ENCODE measurements around the gene OXTR. TPM values are rescaled to one million over a fixed set of nuclear protein-coding genes. Genes with fewer than 3 reads are reported as not detected.

The OXTR gene
- total and polyA plus RNA-seq, 4 experiments from 2014 or later, result 0.15 to 1.1 (median 0.94) TPM; not detected in 1

DNA sequence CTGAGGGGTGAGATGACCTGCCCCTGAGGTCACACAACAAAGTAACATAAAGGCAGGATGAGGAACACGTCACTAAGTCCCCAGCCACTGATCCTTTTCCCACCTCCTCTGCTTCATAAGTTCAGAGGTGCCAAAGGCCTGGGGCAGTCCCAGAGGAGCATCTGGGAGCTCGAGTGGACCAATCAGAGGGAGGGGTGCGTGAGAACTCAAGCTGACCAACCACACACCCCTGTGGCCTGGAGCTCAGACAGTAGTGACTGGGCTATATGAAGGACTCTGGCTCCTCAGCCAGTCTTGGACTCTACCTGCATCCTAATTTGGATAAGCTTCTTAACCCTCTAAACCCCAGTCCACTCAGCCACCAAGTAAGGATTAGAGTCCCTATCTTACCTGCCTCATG lies 63.8 kb downstream of the OXTR start:
- intact Hi-C loops (cut with micrococcal nuclease), result no loop called here
- no peaks in the 10 kb centered on the region for H3K9me3 ChIP-seq (ENCODE audit: control insufficient read depth in 1 of 2, low read length in 2 of 2)
- no peak overlapping the region for H3K27ac ChIP-seq (ENCODE audit: low read depth, low read length)
- no peak overlapping the region for H3K4me3 Mint-ChIP-seq
- ChIA-PET CTCF (ENCODE audit: partially characterized antibody) (no interaction called here), POLR2A (ENCODE audit: partially characterized antibody) (no interaction called here)
- peaks cover 0 to 16% (median 3%) of the 10 kb centered on the region in 8 donors for H3K9me3 Mint-ChIP-seq
- no peaks in the 10 kb centered on the region for H3K4me1 ChIP-seq (ENCODE audit: insufficient read depth, low read length)
- H3K27me3 ChIP-seq (ENCODE audit: insufficient read depth, low read length), result no peaks in the 10 kb centered on the region
- DNase-seq, result no peak
- peaks cover 0 to 7% of the 10 kb centered on the region in 2 donors for H3K27me3 Mint-ChIP-seq
- H3K27ac Mint-ChIP-seq, result no peak overlapping the region
- no peaks in the 10 kb centered on the region for H3K36me3 Mint-ChIP-seq
- no peak overlapping the region for H3K4me3 ChIP-seq (ENCODE audit: low read length in 2 of 2)
- H3K36me3 ChIP-seq (ENCODE audit: insufficient read depth, low read length), result no peaks in the 10 kb centered on the region
- H3K4me1 Mint-ChIP-seq, result no peaks in the 10 kb centered on the region

DNA sequence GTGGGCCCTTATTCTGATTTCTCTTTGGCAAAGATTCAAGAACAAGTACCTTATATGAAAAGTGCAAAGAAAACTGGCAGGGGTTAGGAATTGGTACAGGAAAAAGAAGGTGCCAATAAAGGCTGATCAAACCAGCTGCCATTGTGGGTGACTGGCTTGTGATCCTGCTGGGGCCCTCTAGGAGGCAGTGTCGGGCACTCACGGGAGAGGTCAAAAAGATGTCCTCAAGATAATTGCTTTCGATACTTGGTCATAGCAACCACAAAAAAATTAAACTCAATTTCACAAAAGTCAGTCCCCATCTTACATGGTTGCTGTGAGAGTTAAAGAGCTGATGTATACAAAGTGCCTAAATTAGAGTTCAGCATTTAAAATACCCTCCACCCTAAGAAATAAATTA lies 66.9 kb downstream of the OXTR start:
- no peaks in the 10 kb centered on the region for H3K4me1 ChIP-seq (ENCODE audit: insufficient read depth, low read length)
- H3K36me3 ChIP-seq (ENCODE audit: insufficient read depth, low read length), result no peaks in the 10 kb centered on the region
- no peaks in the 10 kb centered on the region for H3K9me3 ChIP-seq (ENCODE audit: control insufficient read depth in 1 of 2, low read length in 2 of 2)
- no peak overlapping the region for H3K4me3 Mint-ChIP-seq
- H3K27me3 ChIP-seq (ENCODE audit: insufficient read depth, low read length), result no peaks in the 10 kb centered on the region
- H3K27ac Mint-ChIP-seq, result no peak overlapping the region
- peaks cover 0 to 16% (median 5%) of the 10 kb centered on the region in 8 donors for H3K9me3 Mint-ChIP-seq
- H3K27ac ChIP-seq (ENCODE audit: low read depth, low read length), result no peak overlapping the region
- no peaks in the 10 kb centered on the region for H3K27me3 Mint-ChIP-seq
- H3K4me3 ChIP-seq (ENCODE audit: low read length in 2 of 2), result no peak overlapping the region
- ChIA-PET POLR2A (ENCODE audit: partially characterized antibody) (no interaction called here), CTCF (ENCODE audit: partially characterized antibody) (no interaction called here)
- no peaks in the 10 kb centered on the region for H3K4me1 Mint-ChIP-seq
- no peaks in the 10 kb centered on the region for H3K36me3 Mint-ChIP-seq
- DNase-seq, result no peak
- intact Hi-C loops (cut with micrococcal nuclease), result no loop called here

Other genes with a start within 250 kb of the OXTR start
- not detected for gene SSUH2, start 124.8 kb downstream of the OXTR start, total RNA-seq
- not detected for gene SSUH2, start 124.8 kb downstream of the OXTR start, polyA plus RNA-seq
- not detected for gene CAV3, start 35.8 kb downstream of the OXTR start, total RNA-seq
- gene CAV3, start 35.8 kb downstream of the OXTR start, polyA plus RNA-seq, result not detected
- gene RAD18, start 193.9 kb upstream of the OXTR start, total RNA-seq, result 10 to 100 TPM; 17.5 to 17.6 TPM
- 10 to 100 TPM; 11.9 to 13.8 TPM for gene RAD18, start 193.9 kb upstream of the OXTR start, polyA plus RNA-seq